Fibroblast of skin of abdomen (primary cell): Measurements from ENCODE around the gene ZFAND4.
A peak's percentile ranks its signal among the peaks of the same experiment; 100 is the strongest.
"Not testable (repeated sequence)": the region's sequence is repeated elsewhere in the genome, so short reads cannot be mapped to it uniquely, and the experiment has no call there.

ENCODE experiments used
- DNase-seq: peaks from one replicate; pipeline ENCODE4 v3.0.0-alpha.2; 2013

Gene ZFAND4

DNA sequence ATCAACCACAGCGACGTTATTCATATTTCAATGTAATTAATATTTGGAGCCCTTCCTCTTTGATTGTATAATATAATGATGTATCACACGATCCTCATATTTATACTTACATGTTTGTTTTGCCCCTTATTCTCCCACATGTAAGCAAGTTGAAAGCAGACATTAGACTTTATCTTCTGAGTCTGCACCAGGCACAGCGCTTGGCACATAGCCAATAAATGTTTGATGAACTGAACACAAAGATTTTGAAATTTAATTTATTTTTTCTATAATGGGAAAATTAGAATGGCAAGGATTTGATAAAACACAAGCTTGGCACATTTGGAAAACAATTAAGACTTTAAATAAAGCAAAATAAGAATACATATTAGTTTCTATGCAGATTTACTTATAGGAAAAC lies 31.6 kb downstream of the ZFAND4 start:
- no peak for DNase-seq

DNA sequence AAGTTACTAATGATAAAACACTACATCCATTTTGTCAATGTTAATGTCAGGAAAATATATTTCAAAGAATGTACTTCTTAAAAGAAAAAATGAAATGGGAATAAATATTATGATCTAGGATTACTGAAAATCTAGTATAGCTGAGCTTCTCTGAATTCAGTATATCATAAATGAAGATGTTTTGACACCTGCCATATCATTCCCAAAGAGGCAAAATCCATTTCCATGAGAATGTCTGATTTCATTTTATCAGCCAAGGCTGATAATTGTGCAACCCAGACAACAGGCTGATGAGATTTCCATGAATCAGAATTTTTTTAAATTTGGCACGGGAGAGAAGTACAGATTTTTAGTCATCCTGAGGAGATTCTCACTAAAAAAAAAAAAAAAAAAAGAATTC lies 32.5 kb downstream of the ZFAND4 start:
- DNase-seq, result no peak

DNA sequence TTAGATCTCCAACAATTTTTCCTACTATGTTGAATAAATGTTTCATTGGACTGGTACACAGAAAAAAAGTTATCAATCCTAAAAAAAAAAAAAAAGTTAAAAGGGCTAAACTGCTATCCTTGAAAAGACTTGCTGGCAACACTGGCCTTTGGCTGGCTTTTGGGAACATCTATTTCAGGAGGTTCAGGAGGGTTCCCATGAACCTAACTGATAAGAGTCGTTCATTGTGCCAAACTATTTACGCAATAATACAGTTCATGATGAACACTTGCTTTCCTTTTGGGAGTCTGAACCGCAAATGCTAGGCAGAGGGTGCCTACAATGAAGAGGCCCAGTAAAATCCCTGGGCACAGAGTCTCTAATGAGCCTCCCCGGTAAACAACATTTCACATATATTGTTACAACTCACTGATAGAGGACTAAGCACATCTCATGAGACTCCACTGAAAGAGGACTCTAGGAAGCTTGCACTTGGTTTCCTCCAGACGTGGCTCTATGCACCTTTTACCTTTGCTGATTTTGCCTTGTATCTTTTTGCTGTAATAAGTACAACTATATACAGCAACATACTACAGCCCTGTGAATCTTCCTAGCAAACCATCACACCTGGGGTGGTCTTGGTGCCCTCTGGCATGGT lies 45.0 kb downstream of the ZFAND4 start:
- no peak for DNase-seq

- no peak for DNase-seq
These were observed 46.7 kb downstream of the ZFAND4 start for GRCh38 chr10:45625879-45626278.

DNA sequence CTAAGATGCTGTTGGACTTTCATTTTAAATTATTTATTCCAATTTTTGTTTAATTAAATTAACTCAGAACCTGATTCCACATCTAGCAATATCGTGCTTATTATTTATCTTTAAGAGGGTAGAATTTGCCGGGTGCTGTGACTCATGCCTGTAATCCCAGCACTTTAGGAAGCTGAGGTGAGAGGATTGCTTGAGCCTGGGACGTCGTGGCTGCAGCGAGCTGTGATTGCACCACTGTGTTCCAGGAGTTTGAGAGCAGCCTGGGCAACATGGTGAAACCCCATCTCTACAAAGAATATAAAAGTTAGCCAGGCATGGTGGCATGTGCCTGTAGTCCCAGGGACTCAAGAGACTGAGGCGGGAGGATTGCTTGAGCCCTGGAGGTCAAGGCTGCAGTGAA lies 47.8 kb downstream of the ZFAND4 start:
- DNase-seq, result no peak

DNA sequence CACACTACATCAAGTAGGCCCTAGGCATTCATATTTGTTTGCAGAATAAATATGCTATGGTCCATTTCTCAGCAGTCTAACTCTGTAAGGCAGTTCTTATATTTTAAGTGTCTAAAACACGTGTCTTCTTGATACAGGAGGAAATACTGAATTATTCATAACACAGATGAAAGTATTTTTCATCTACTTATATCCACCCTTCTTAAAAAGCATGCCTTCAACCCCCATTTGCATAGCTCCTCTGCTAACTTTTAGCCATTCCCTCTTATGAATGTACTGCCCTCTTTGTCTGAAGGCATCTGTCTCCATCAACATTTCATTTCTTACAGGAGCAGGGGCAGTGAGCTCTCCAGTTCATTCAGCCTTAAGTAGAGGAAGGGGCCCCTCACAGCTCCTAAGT lies 57.7 kb downstream of the ZFAND4 start:
- DNase-seq, result no peak

DNA sequence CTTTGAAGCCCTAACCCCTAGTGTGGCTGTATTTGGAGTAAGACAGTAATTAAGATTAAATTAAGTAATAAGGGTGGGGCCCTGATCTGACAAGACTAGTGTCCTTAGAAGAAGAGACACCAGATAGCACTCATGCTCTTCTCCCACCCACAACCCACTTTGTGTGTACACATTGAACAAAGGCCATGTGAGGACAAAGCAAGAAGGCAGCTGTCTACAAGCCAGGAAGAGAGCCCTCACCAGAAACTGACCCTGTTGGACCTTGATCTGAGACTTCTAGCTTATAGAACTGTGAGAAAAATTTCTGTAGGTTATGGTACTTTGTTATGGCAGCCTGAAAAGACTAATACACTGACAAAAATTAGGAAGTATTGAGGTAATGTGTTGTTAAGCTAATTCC lies 59.8 kb downstream of the ZFAND4 start:
- DNase-seq, result no peak

DNA sequence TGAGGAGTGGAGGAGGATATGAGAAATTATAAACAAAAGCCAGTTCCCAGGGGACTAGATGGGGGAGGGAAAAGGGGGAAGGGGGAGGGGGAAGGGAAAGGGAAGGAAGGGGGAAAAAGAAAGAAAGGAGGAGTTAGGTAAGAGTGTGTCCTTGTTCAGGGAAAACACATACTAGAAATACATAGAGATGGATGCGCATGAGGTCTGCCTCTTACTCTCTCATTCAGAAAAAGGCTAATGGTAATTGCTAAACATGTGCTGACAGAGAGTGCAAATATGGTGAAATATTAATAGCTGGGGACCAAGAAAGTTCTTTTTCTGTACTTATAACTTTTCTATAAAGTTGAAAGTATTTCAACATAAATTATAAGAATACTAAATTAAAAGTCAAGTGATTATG lies 64.5 kb downstream of the ZFAND4 start:
- no peak for DNase-seq

GRCh38 chr10:45607276-45607675 lies 65.3 kb downstream of the ZFAND4 start:
- no peak for DNase-seq

- DNase-seq, result no peak
These were observed 69.7 kb downstream of the ZFAND4 start for GRCh38 chr10:45602836-45603235.

DNA sequence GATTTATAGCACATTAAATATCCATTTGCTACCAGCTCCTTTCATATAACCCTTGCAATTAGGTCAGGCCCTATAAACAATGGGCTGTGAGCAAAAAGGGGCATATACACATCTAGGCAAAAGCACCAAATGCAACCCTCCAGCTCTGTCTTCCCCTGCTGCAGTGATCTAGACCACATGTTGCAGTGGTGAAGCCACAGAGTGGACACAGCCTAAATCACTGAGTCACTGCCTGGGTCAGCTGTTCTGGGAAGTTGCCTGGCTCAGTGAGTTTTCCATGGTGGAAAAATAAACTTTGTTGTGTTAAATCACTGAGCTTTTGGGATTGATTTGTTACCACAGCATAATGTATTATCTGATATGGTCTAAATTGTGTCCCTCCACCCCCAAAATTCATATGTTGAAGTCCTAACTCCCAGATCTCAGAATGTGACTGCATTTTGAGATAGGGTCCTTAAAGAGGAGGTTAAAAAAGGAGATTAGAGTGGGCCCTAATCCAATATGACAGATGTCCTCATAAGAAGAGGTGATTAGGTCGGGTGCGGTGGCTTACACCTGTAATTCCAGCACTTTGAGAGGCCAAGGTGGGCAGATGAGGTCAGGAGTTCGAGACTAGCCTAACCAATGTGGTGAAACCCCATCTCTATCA lies 70.4 kb downstream of the ZFAND4 start:
- DNase-seq, result peak; percentile 22

- DNase-seq, result not testable (repeated sequence)
These were observed 71.2 kb downstream of the ZFAND4 start for GRCh38 chr10:45601254-45601930.

GRCh38 chr10:45600337-45601253 lies 72.0 kb downstream of the ZFAND4 start:
- DNase-seq, result not testable (repeated sequence)

DNA sequence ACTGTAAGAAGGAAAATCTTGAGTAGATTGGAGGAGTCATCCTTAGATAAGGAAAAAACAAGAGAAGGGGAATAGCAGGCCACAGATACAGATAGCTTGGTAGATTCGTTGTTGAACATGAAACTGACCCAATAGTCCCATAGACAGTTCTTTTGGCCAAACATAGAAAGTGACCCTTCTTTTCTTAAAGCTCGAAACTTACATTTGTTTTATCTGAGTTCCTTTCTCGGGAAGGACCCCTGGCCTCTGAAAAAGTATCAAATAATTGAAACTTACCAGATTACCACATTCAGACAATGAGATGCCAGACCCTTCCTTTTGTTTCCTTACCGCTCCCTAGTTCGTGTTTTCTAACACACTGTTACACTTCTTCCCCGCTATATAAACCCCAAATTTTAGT lies 72.9 kb downstream of the ZFAND4 start:
- DNase-seq, result no peak

- DNase-seq, result no peak
These were observed 73.5 kb downstream of the ZFAND4 start for GRCh38 chr10:45599021-45599603.

DNA sequence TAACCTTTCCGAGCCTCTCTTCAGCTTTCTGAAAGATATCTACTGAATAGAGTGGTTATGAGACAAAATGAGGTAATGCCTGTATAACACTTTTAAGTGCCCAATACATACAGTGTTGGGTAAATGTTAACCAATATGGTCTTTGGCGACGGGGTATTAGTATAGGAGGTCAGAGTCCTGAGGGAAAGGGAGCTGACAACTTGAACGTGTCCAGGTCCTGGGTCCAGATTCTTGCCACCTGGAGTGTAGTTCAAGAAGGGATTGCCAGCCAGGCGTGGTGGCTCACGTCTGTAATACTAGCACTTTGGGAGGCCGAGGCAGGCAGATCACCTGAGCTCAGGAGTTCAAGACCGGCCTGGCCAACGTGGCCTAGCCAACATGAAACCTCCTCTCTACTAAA lies 76.0 kb downstream of the ZFAND4 start:
- no peak for DNase-seq

DNA sequence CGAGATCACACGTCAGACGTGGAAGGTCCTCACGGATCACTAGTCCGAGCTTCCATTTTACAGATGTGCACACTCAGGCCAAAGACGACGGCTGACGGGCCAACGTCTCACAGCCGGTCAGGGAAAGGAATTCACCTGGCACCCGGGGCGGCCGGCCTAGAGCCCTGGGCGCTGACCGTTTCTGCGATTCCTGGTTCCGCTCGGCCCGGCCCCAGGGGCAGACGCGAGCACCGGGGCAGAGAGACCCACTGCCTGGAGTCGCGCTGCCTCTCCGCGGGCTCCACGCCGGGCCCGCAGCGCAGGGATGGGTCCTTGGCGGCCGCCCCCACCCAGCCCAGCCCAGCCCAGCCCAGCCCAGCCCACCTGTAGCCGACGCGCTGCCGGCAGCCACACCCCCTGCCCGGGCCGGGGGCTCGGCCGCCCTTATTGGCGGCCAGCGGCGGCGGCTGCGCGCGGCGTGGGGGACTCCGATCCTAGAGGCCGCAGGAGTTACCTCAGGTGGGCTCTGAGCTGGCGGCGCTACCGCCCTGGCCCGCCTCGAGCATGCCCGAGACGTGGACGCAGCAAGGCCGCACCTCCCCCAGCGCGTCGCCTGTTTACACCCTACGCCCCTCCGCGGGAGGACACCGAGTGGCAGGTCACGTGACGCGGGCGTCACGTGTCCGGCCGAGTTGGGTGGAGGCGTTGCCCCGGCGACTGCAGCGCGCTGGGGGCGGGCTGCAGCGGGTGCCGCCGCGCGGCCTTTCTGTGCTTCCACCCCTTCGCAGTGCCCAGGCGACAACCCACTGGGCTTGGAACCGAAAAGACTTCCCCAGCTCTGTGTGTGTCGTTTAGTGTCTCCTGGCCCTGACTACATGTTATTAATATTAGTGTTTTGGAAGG lies 78.1 kb downstream of the ZFAND4 start:
- peak; percentile 92 for DNase-seq

- DNase-seq, result no peak
These were observed 78.7 kb downstream of the ZFAND4 start for GRCh38 chr10:45593938-45594275.

- no peak for DNase-seq
These were observed 79.6 kb downstream of the ZFAND4 start for GRCh38 chr10:45592926-45593325.

DNA sequence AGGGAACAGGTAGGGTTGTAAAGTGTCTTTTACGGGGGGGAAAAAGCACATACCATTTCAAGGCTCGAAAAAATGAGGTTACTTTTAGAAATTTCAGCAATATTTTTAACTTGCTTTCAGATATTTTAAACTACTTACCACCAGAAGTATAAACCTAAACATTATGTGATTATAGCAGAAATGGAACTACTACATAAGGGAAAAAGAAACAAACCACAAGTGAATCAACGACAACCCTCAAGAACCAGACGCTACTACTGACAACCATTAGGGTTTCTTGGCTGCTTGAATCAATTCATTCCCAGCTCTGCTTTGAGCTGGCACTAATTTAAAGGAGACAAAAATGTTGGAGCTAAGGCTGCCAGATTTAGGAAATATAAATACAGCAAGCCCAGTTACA lies 80.1 kb downstream of the ZFAND4 start:
- DNase-seq, result no peak

GRCh38 chr10:45591280-45591679 lies 81.3 kb downstream of the ZFAND4 start:
- DNase-seq, result no peak

- no peak for DNase-seq
These were observed 82.7 kb downstream of the ZFAND4 start for GRCh38 chr10:45589868-45590267.
